A673 (cell line): ENCODE results near the gene CHMP3. TPM values are rescaled to one million over a fixed set of nuclear protein-coding genes. Genes with fewer than 3 reads are reported as not detected.

Experiments
- BruUV-seq: library from RNA; stranded (reverse); fragments of 400-500 nt; replicated peaks from 2 replicates; lab custom pipeline; 2021; lab: Mats Ljungman, UMichigan
- CTCF ChIA-PET: fragments of 300-600 bp; sonication (Branson Sonifier 250); formaldehyde crosslinking; loops from one replicate; lab custom pipeline; 2022; ENCODE audit warnings: antibody characterized with exemption; lab: Charles Lee
- POLR2A ChIA-PET: fragments of 300-600 bp; sonication (Branson Sonifier 250); formaldehyde crosslinking; loops from one replicate; lab custom pipeline; 2022; ENCODE audit warnings: antibody characterized with exemption; ENCODE audit not compliant: low non-redundant PET; lab: Charles Lee
- DNase-seq: peaks from one replicate; pipeline ENCODE4 v3.0.0-alpha.2; 2015; ENCODE audit warnings: low spot score
- H3K27ac ChIP-seq: fragments of 200-600 bp; sonication (generic); 2 replicates; pipeline ENCODE4 v1.5.1; 2016; ENCODE audit warnings: mixed run types, low read depth, mild to moderate bottlenecking, mixed read lengths, antibody characterized with exemption, low read length; ENCODE audit not compliant: poor library complexity, severe bottlenecking
- H3K27me3 ChIP-seq: fragments of 200-600 bp; sonication (generic); replicated peaks from 2 replicates; pipeline ENCODE4 v1.6.1; 2017; ENCODE audit warnings: mixed run types, low read depth, mild to moderate bottlenecking, mixed read lengths, antibody characterized with exemption, low read length; ENCODE audit not compliant: insufficient read depth, poor library complexity
- H3K36me3 ChIP-seq: fragments of 200-600 bp; sonication (generic); 2 replicates; pipeline ENCODE4 v1.6.1; 2016; ENCODE audit warnings: mixed run types, mild to moderate bottlenecking, mixed read lengths, antibody characterized with exemption, low read length; ENCODE audit not compliant: insufficient read depth, poor library complexity, severe bottlenecking
- H3K4me1 ChIP-seq: fragments of 200-600 bp; sonication (generic); 2 replicates; pipeline ENCODE4 v1.6.1; 2017; ENCODE audit warnings: mixed run types, mild to moderate bottlenecking, mixed read lengths, antibody characterized with exemption, low read length; ENCODE audit not compliant: insufficient read depth, poor library complexity, severe bottlenecking
- H3K4me3 ChIP-seq: fragments of 200-600 bp; sonication (generic); 2 replicates; pipeline ENCODE4 v1.5.1; 2016; ENCODE audit warnings: low read depth, mixed run types, mild to moderate bottlenecking, mixed read lengths, low read length; ENCODE audit not compliant: poor library complexity, severe bottlenecking
- H3K9me3 ChIP-seq: fragments of 200-600 bp; sonication (generic); 2 replicates; pipeline ENCODE4 v1.6.1; 2016; ENCODE audit warnings: mixed run types, low read depth, mild to moderate bottlenecking, mixed read lengths, antibody characterized with exemption, low read length; ENCODE audit not compliant: poor library complexity, severe bottlenecking
- CTCF ChIP-seq: fragments of 300-800, 200-600 bp; sonication (generic); conservative IDR thresholded peaks from 2 replicates; pipeline ENCODE4 v1.5.1; 2017; ENCODE audit warnings: low read depth, mild to moderate bottlenecking, antibody characterized with exemption, low read length, moderate library complexity, mixed read lengths
- EZH2 ChIP-seq: fragments of 200-600 bp; sonication (generic); IDR thresholded peaks from 2 replicates; pipeline ENCODE4 v1.6.1; 2017; ENCODE audit warnings: borderline replicate concordance, low read depth, mild to moderate bottlenecking, mixed read lengths, antibody characterized with exemption, low read length; ENCODE audit not compliant: poor library complexity, severe bottlenecking
- intact Hi-C: fragments of 100-400 bp; cut with micrococcal nuclease; formaldehyde crosslinking; loops from one replicate; pipeline ENCODE4 v1.10.0; 2022; ENCODE audit not compliant: unreplicated experiment
- total RNA-seq: library from RNA; stranded (reverse); gene quantifications from 2 replicates; pipeline ENCODE4 v1.2.3, GENCODE V29; 2021

Gene CHMP3
- total RNA-seq, 1 experiment from 2014 or later: 87.5 TPM

- H3K4me3 ChIP-seq: peak overlapping the region; percentile 65
- peak overlapping the region; percentile 99 for H3K27ac ChIP-seq
- no peak for DNase-seq
- BruUV-seq: no TSS peak
- CTCF ChIA-PET: interaction anchor here (0.6 kb wide), 1 partner anchor 205 kb away, joined by 3 read pairs; no protein-coding TSS in a partner anchor
- intact Hi-C loops: no loop called here
- POLR2A ChIA-PET: no interaction called here
- TF ChIP-seq EZH2: no peak
- no peak for TF ChIP-seq CTCF
- peaks cover 11% of the 10 kb centered on the region for H3K4me1 ChIP-seq
- no peaks in the 10 kb centered on the region for H3K9me3 ChIP-seq
- H3K36me3 ChIP-seq: no peaks in the 10 kb centered on the region
- H3K27me3 ChIP-seq: no peaks in the 10 kb centered on the region
These were observed 740 bp downstream of the CHMP3 start for GRCh38 chr2:86562485-86562921.

DNA sequence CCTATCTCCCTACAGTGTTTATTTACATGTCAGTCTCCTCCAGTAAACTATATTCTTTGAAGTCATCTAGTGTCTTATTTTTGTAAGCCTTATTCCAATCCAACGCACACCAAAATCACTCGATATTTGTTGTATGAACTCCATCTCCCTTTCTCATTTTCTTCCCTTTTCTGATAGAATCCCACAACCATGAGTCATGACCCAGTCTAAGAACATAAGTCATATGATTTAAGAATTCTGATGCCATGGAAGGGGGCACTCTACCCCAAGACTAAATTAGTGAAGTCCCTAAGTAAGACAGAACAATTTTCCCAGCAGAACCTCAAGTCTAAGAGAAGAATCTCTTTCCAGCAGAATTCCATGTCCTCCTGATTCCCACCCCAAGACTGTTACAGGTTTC, 5.4 kb downstream of the CHMP3 start:
- DNase-seq: no peak
- no peaks in the 10 kb centered on the region for H3K9me3 ChIP-seq
- no peak overlapping the region for H3K27ac ChIP-seq
- no peaks in the 10 kb centered on the region for H3K36me3 ChIP-seq
- intact Hi-C loops: no loop called here
- H3K4me1 ChIP-seq: peaks cover 7% of the 10 kb centered on the region
- POLR2A ChIA-PET: no interaction called here
- no TSS peak for BruUV-seq
- H3K4me3 ChIP-seq: no peak overlapping the region
- no peaks in the 10 kb centered on the region for H3K27me3 ChIP-seq
- CTCF ChIA-PET: no interaction called here
- TF ChIP-seq CTCF (no peak), EZH2 (no peak)

- CTCF ChIA-PET: no interaction called here
- Histone ChIP-seq H3K36me3 (no peaks in the 10 kb centered on the region), H3K9me3 (no peaks in the 10 kb centered on the region), H3K4me1 (peaks cover under 1% of the 10 kb centered on the region), H3K27ac (no peak overlapping the region), H3K27me3 (no peaks in the 10 kb centered on the region), H3K4me3 (no peak overlapping the region)
- BruUV-seq: no TSS peak
- intact Hi-C loops: no loop called here
- DNase-seq: no peak
- POLR2A ChIA-PET: no interaction called here
- TF ChIP-seq EZH2 (no peak), CTCF (no peak)
These were observed 6.7 kb downstream of the CHMP3 start for GRCh38 chr2:86556508-86556907.
